GDM1 (cell line): ENCODE results near the gene ZNF177.

ENCODE experiments used
- DNase-seq: peaks from one replicate; lab custom pipeline; 2025; lab: John Stamatoyannopoulos, UW

Gene ZNF177

GRCh38 chr19:9430444-9430843 lies 67.6 kb downstream of the ZNF177 start:
- no peak for DNase-seq

DNA sequence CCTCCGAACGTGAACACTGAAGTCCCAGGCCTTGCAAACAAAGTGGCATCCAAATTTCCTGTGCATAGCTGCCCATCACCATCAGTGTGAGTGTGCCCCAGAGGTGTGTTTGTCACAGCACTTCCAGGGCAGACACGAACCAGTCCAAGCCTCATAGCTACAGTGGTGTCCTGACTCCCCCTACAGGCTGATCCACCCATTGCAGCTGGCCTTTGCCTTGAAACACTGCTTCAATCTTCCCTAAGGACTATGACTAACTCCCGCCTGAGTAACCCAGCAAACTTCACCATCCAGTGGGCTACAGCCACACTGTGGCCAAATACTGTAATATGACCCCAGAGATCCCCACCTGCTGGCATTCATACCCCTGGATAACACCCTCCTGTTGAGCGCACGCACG lies 68.7 kb downstream of the ZNF177 start:
- peak; percentile 28 for DNase-seq
